GM23338 (cell line): ENCODE data around the gene SYCN. TPM values are rescaled to one million over a fixed set of nuclear protein-coding genes. Genes with fewer than 3 reads are reported as not detected.

Experiments used
- ATAC-seq: fragments of 200-7000 bp; cut with Tn5 transposase; 3 replicates; pipeline ENCODE4 v1.9.1; 2020
- DNase-seq: peaks from one replicate; pipeline ENCODE4 v3.0.0-alpha.2; 2015; ENCODE audit warnings: low spot score
- H2AFZ ChIP-seq: fragments of 200-600 bp; sonication (generic); 2 replicates; pipeline ENCODE4 v1.8.0; 2016; ENCODE audit warnings: antibody characterized with exemption, mild to moderate bottlenecking, moderate library complexity
- H3F3A ChIP-seq: fragments of 200-600 bp; sonication (generic); replicated peaks from 2 replicates; pipeline ENCODE4 v1.8.0; 2017; ENCODE audit warnings: antibody characterized with exemption, mixed run types, low read depth
- H3K27ac ChIP-seq: fragments of 200-600 bp; sonication (generic); 2 replicates; pipeline ENCODE4 v1.6.1; 2016; ENCODE audit warnings: low read depth
- H3K27me3 ChIP-seq: fragments of 200-600 bp; sonication (generic); 2 replicates; pipeline ENCODE4 v1.8.0; 2016; ENCODE audit warnings: mild to moderate bottlenecking, mixed run types, moderate library complexity; ENCODE audit not compliant: insufficient read depth
- H3K36me3 ChIP-seq: fragments of 200-600 bp; sonication (generic); 2 replicates; pipeline ENCODE4 v1.8.0; 2016; ENCODE audit warnings: mild to moderate bottlenecking; ENCODE audit not compliant: insufficient read depth
- H3K4me1 ChIP-seq: fragments of 200-600 bp; sonication (generic); 2 replicates; pipeline ENCODE4 v1.8.0; 2016; ENCODE audit warnings: mild to moderate bottlenecking, moderate library complexity; ENCODE audit not compliant: insufficient read depth
- H3K4me2 ChIP-seq: fragments of 200-600 bp; sonication (generic); 2 replicates; pipeline ENCODE4 v1.7.1; 2017; ENCODE audit warnings: mixed run types
- H3K4me3 ChIP-seq: fragments of 200-600 bp; sonication (generic); 2 replicates; pipeline ENCODE4 v1.6.1; 2016; ENCODE audit warnings: mixed run types
- H3K79me2 ChIP-seq: fragments of 200-600 bp; sonication (generic); replicated peaks from 2 replicates; pipeline ENCODE4 v1.8.0; 2017; ENCODE audit warnings: mild to moderate bottlenecking; ENCODE audit not compliant: insufficient read depth
- H3K9me2 ChIP-seq: fragments of 200-600 bp; sonication (generic); 2 replicates; pipeline ENCODE4 v1.8.0; 2017; ENCODE audit not compliant: insufficient read depth
- H4K20me1 ChIP-seq: fragments of 200-600 bp; sonication (generic); replicated peaks from 2 replicates; pipeline ENCODE4 v1.8.0; 2017; ENCODE audit warnings: mild to moderate bottlenecking; ENCODE audit not compliant: insufficient read depth
- H3K27ac Mint-ChIP-seq: 2 replicates; pipeline ENCODE4 v1.8.0; 2020; ENCODE audit warnings: inconsistent platforms, mild to moderate bottlenecking, moderate library complexity, mixed read lengths
- H3K27me3 Mint-ChIP-seq: 3 replicates; pipeline ENCODE4 v1.8.0; 2022; ENCODE audit warnings: low read depth, mild to moderate bottlenecking, moderate library complexity, mixed read lengths, inconsistent platforms; ENCODE audit not compliant: insufficient read depth, poor library complexity
- H3K36me3 Mint-ChIP-seq: 3 replicates; pipeline ENCODE4 v1.8.0; 2021; ENCODE audit warnings: low read depth, mild to moderate bottlenecking, inconsistent platforms, moderate library complexity, mixed read lengths
- H3K4me1 Mint-ChIP-seq: 3 replicates; pipeline ENCODE4 v1.8.0; 2020; ENCODE audit warnings: mild to moderate bottlenecking, inconsistent platforms, mixed read lengths
- H3K4me3 Mint-ChIP-seq: 3 replicates; pipeline ENCODE4 v1.8.0; 2021; ENCODE audit warnings: moderate library complexity, mild to moderate bottlenecking, inconsistent platforms, mixed read lengths
- H3K9me3 Mint-ChIP-seq: 3 replicates; pipeline ENCODE4 v1.8.0; 2020; ENCODE audit warnings: moderate library complexity, mild to moderate bottlenecking, inconsistent platforms, mixed read lengths
- CREB1 ChIP-seq: fragments of 250-450 bp; sonication (Bioruptor Pico); IDR thresholded peaks from 2 replicates; pipeline ENCODE4 v1.5.0; 2020; ENCODE audit warnings: low read depth, mild to moderate bottlenecking, moderate library complexity
- CTCF ChIP-seq, 2 experiments: fragments of 200-600 bp in 1 of 2; sonication (generic) in 1 of 2; conservative IDR thresholded peaks; 2 replicates each; pipeline versions ENCODE4 v1.5.1 to v1.6.1; 2016 to 2017; ENCODE audit warnings: antibody characterized with exemption in 2 of 2, low read depth in 2 of 2, mild to moderate bottlenecking in 2 of 2, moderate library complexity in 1 of 2
- EZH2phosphoT487 ChIP-seq: fragments of 200-600 bp; sonication (generic); IDR thresholded peaks from one replicate; pipeline ENCODE4 v1.8.1; 2018; ENCODE audit warnings: antibody characterized with exemption; ENCODE audit not compliant: unreplicated experiment
- JUNB ChIP-seq: IDR thresholded peaks from one replicate; pipeline ENCODE4 v1.6.1; 2016; ENCODE audit warnings: antibody characterized with exemption; ENCODE audit not compliant: unreplicated experiment
- POLR2AphosphoS5 ChIP-seq: IDR thresholded peaks from 2 replicates; pipeline ENCODE4 v1.6.1; 2016; ENCODE audit warnings: antibody characterized with exemption, low read depth
- REST ChIP-seq: IDR thresholded peaks from one replicate; pipeline ENCODE4 v1.6.1; 2018; ENCODE audit warnings: antibody characterized with exemption; ENCODE audit not compliant: unreplicated experiment
- STAT1 ChIP-seq: IDR thresholded peaks from one replicate; pipeline ENCODE4 v1.6.1; 2016; ENCODE audit warnings: antibody characterized with exemption; ENCODE audit not compliant: unreplicated experiment
- ZNF114 ChIP-seq: fragments of 250-450 bp; sonication (Bioruptor Pico); IDR thresholded peaks from 2 replicates; pipeline ENCODE4 v1.5.0; 2020; ENCODE audit warnings: mild to moderate bottlenecking, moderate library complexity
- ZNF331 ChIP-seq: fragments of 250-450 bp; sonication (Bioruptor Pico); IDR thresholded peaks from 2 replicates; pipeline ENCODE4 v1.5.0; 2020; ENCODE audit warnings: low read depth, mild to moderate bottlenecking, moderate library complexity
- ZNF462 ChIP-seq: fragments of 250-450 bp; sonication (Bioruptor Pico); IDR thresholded peaks from 2 replicates; pipeline ENCODE4 v1.5.0; 2020; ENCODE audit warnings: mild to moderate bottlenecking, moderate library complexity
- polyA plus RNA-seq: library from polyadenylated mRNA; unstranded; fragments of >200 nt; fragmentation: Nextera tagmentation; extraction: Ambion mirVana; gene quantifications from 2 replicates; pipeline ENCODE4 v1.2.1, GENCODE V29; 2016
- total RNA-seq: library from RNA; depleted of rRNA; stranded (reverse); fragments of >200 nt; shearing (Covaris generic); gene quantifications from 2 replicates; pipeline ENCODE4 v1.2.3, GENCODE V29; 2014

The SYCN gene
- total and polyA plus RNA-seq, 2 experiments from 2014 or later, result not detected

- TF ChIP-seq ZNF462 (CRISPR knock-in tag) (no peak), STAT1 (no peak), EZH2phosphoT487 (no peak), POLR2AphosphoS5 (no peak), CTCF (conservative IDR thresholded peaks at IDR 0.05; ENCODE audit: low read depth in 2 of 2) (no peak)
Observed at GRCh38 chr19:39160889-39161672, 43.0 kb downstream of the SYCN start (continued).

- H3K4me2 ChIP-seq, result no peak overlapping the region
- no peaks in the 10 kb centered on the region; the same call in 2 of the 3 replicates for H3K36me3 Mint-ChIP-seq
- no peaks in the 10 kb centered on the region for H3K9me2 ChIP-seq
- no peak overlapping the region for H3K4me3 ChIP-seq
- no peak for ATAC-seq
- H4K20me1 ChIP-seq, result peaks cover 5% of the 10 kb centered on the region; the same call in 1 of the 2 replicates
- H3K79me2 ChIP-seq, result peaks cover 38% of the 10 kb centered on the region
- H3K4me1 Mint-ChIP-seq, result peaks cover 29% of the 10 kb centered on the region
- no peak for DNase-seq
- no peaks in the 10 kb centered on the region for H3F3A ChIP-seq
- H3K27ac ChIP-seq, result no peak overlapping the region
- peaks cover 3% of the 10 kb centered on the region; the same call in 1 of the 2 replicates for H3K4me1 ChIP-seq
- H3K9me3 Mint-ChIP-seq, result no peaks in the 10 kb centered on the region
- no peaks in the 10 kb centered on the region for H3K27me3 ChIP-seq
- H3K36me3 ChIP-seq, result no peaks in the 10 kb centered on the region
- peaks cover 13% of the 10 kb centered on the region for H3K27me3 Mint-ChIP-seq
- H3K4me3 Mint-ChIP-seq, result no peak overlapping the region
- H3K27ac Mint-ChIP-seq, result 0 out of 2 replicates have a peak overlapping the region, but pooled peaks have one; percentile 24
- no peak overlapping the region for H2AFZ ChIP-seq
- no peak for TF ChIP-seq EZH2phosphoT487
- no peak for TF ChIP-seq CTCF (conservative IDR thresholded peaks at IDR 0.05; ENCODE audit: low read depth in 2 of 2)
- TF ChIP-seq CREB1, result no peak
- no peak for TF ChIP-seq REST
- TF ChIP-seq JUNB, result no peak
- no peak for TF ChIP-seq POLR2AphosphoS5
- TF ChIP-seq ZNF114 (CRISPR knock-in tag), result no peak
- TF ChIP-seq STAT1, result no peak
- no peak for TF ChIP-seq ZNF331 (CRISPR knock-in tag)
Observed at GRCh38 chr19:39160523-39160861, 43.6 kb downstream of the SYCN start.
